Loucy (cell line): ENCODE results near the gene KDM2B.
A peak's percentile ranks its signal among the peaks of the same experiment; 100 is the strongest.

Source experiments
- H2AFZ ChIP-seq: fragments of 200-600 bp; sonication (generic); 2 replicates; pipeline ENCODE4 v1.6.0; 2016; ENCODE audit warnings: antibody characterized with exemption, mild to moderate bottlenecking, low read length, moderate library complexity
- H3F3A ChIP-seq: fragments of 200-600 bp; 2 replicates; pipeline ENCODE4 v1.6.0; 2016; ENCODE audit warnings: antibody characterized with exemption, low read depth, mild to moderate bottlenecking
- H3K27me3 ChIP-seq: fragments of 200-600 bp; sonication (generic); 2 replicates; pipeline ENCODE4 v1.6.1; 2014; ENCODE audit warnings: low read length, mild to moderate bottlenecking; ENCODE audit not compliant: insufficient read depth, poor library complexity, severe bottlenecking
- H3K36me3 ChIP-seq: fragments of 200-600 bp; sonication (generic); 2 replicates; pipeline ENCODE4 v1.6.1; 2016; ENCODE audit warnings: low read length; ENCODE audit not compliant: insufficient read depth
- H3K4me1 ChIP-seq: fragments of 200-600 bp; sonication (generic); 2 replicates; pipeline ENCODE4 v1.5.1; 2014; ENCODE audit warnings: low read length, mild to moderate bottlenecking; ENCODE audit not compliant: insufficient read depth, poor library complexity, severe bottlenecking
- H3K4me2 ChIP-seq: fragments of 200-600 bp; sonication (generic); 2 replicates; pipeline ENCODE4 v1.6.0; 2014; ENCODE audit warnings: antibody characterized with exemption, low read length, low read depth, mild to moderate bottlenecking; ENCODE audit not compliant: poor library complexity, severe bottlenecking
- H3K4me3 ChIP-seq: fragments of 200-600 bp; sonication (generic); 2 replicates; pipeline ENCODE4 v1.5.1; 2014; ENCODE audit warnings: low read length, mild to moderate bottlenecking, mixed read lengths; ENCODE audit not compliant: poor library complexity, severe bottlenecking
- H3K79me2 ChIP-seq: fragments of 200-600 bp; sonication (generic); 2 replicates; pipeline ENCODE4 v1.6.1; 2014; ENCODE audit warnings: low read length; ENCODE audit not compliant: insufficient read depth
- H3K9ac ChIP-seq: fragments of 200-600 bp; sonication (generic); 2 replicates; pipeline ENCODE4 v1.6.0; 2014; ENCODE audit warnings: mild to moderate bottlenecking, low read depth, low read length, moderate library complexity; ENCODE audit not compliant: poor library complexity, severe bottlenecking
- H3K9me2 ChIP-seq: fragments of 200-600 bp; sonication (generic); replicated peaks from 2 replicates; pipeline ENCODE4 v1.6.1; 2016; ENCODE audit warnings: low read depth, low read length, mixed read lengths
- H3K9me3 ChIP-seq: fragments of 200-600 bp; sonication (generic); 2 replicates; pipeline ENCODE4 v1.6.1; 2014; ENCODE audit warnings: mild to moderate bottlenecking, antibody characterized with exemption, low read length, low read depth; ENCODE audit not compliant: insufficient read depth
- H4K20me1 ChIP-seq: fragments of 200-600 bp; sonication (generic); 2 replicates; pipeline ENCODE4 v1.6.0; 2014; ENCODE audit warnings: antibody characterized with exemption, low read length, mild to moderate bottlenecking; ENCODE audit not compliant: insufficient read depth, poor library complexity, severe bottlenecking
- CTCF ChIP-seq: fragments of 200-600 bp; sonication (generic); conservative IDR thresholded peaks from 2 replicates; pipeline ENCODE4 v1.5.1; 2014; ENCODE audit warnings: mild to moderate bottlenecking, antibody characterized with exemption, low read length
- EZH2phosphoT487 ChIP-seq: fragments of 200-600 bp; IDR thresholded peaks from 2 replicates; pipeline ENCODE4 v1.6.1; 2018; ENCODE audit warnings: antibody characterized with exemption, mild to moderate bottlenecking, moderate library complexity, borderline replicate concordance

KDM2B gene

GRCh38 chr12:121464331-121464730 is 116.5 kb downstream of the KDM2B start:
- Histone ChIP-seq H3K9me2 (no peaks in the 10 kb centered on the region), H3K36me3 (peaks cover 5% of the 10 kb centered on the region; the same call in 1 of the 2 replicates), H2AFZ (no peak overlapping the region), H3F3A (peaks cover 7% of the 10 kb centered on the region; the same call in 1 of the 2 replicates), H3K4me2 (peak overlapping the region; percentile 96), H3K9ac (no peak overlapping the region), H3K79me2 (peaks cover 79% of the 10 kb centered on the region), H3K9me3 (no peaks in the 10 kb centered on the region), H3K4me3 (no peak overlapping the region), H3K27me3 (no peaks in the 10 kb centered on the region), H4K20me1 (peaks cover 44% of the 10 kb centered on the region), H3K4me1 (peaks cover 24% of the 10 kb centered on the region)
- TF ChIP-seq EZH2phosphoT487 (no peak), CTCF (no peak)

GRCh38 chr12:121461048-121461447 is 119.8 kb downstream of the KDM2B start:
- no peak overlapping the region for H3K9ac ChIP-seq
- H3K79me2 ChIP-seq: peaks cover 100% of the 10 kb centered on the region
- no peaks in the 10 kb centered on the region for H3K9me3 ChIP-seq
- H3K4me1 ChIP-seq: peaks cover 16% of the 10 kb centered on the region
- peaks cover 11% of the 10 kb centered on the region; the same call in 1 of the 2 replicates for H3K36me3 ChIP-seq
- peaks cover 63% of the 10 kb centered on the region for H4K20me1 ChIP-seq
- H3K27me3 ChIP-seq: no peaks in the 10 kb centered on the region
- no peaks in the 10 kb centered on the region for H3K9me2 ChIP-seq
- TF ChIP-seq CTCF (no peak), EZH2phosphoT487 (no peak)
- H2AFZ ChIP-seq: no peak overlapping the region
- H3K4me3 ChIP-seq: no peak overlapping the region
- no peak overlapping the region for H3K4me2 ChIP-seq
- H3F3A ChIP-seq: no peaks in the 10 kb centered on the region

GRCh38 chr12:121456551-121456950 is 124.3 kb downstream of the KDM2B start:
- H3K9ac ChIP-seq: no peak overlapping the region

More at GRCh38 chr12:121456551-121456950, 124.3 kb downstream of the KDM2B start:
- H2AFZ ChIP-seq: no peak overlapping the region
- H3K9me2 ChIP-seq: no peaks in the 10 kb centered on the region
- no peaks in the 10 kb centered on the region for H3K27me3 ChIP-seq
- TF ChIP-seq CTCF (no peak), EZH2phosphoT487 (no peak)
- peaks cover 34% of the 10 kb centered on the region; the same call in 1 of the 2 replicates for H3K36me3 ChIP-seq
- H4K20me1 ChIP-seq: peaks cover 54% of the 10 kb centered on the region
- no peaks in the 10 kb centered on the region for H3K9me3 ChIP-seq
- H3F3A ChIP-seq: no peaks in the 10 kb centered on the region
- H3K4me1 ChIP-seq: peaks cover 1% of the 10 kb centered on the region
- H3K79me2 ChIP-seq: peaks cover 87% of the 10 kb centered on the region
- no peak overlapping the region for H3K4me2 ChIP-seq
- no peak overlapping the region for H3K4me3 ChIP-seq
